GM19043 (cell line): ENCODE measurements around the gene PLCB1.

Experiments
- ATAC-seq: cut with Tn5 transposase; IDR thresholded peaks from one replicate; pipeline ENCODE4 v1.9.1; 2021; ENCODE audit warnings: low read depth; ENCODE audit not compliant: unreplicated experiment

The PLCB1 gene

GRCh38 chr20:8471465-8471864 lies 339.4 kb downstream of the PLCB1 start:
- no peak for ATAC-seq

- no peak for ATAC-seq
These were observed 341.4 kb downstream of the PLCB1 start for GRCh38 chr20:8473459-8473858.

GRCh38 chr20:8474027-8474668 lies 342.1 kb downstream of the PLCB1 start:
- ATAC-seq: no peak

GRCh38 chr20:8476021-8476420 lies 344.0 kb downstream of the PLCB1 start:
- ATAC-seq: no peak

GRCh38 chr20:8480597-8480996 lies 348.5 kb downstream of the PLCB1 start:
- no peak for ATAC-seq

- ATAC-seq: no peak
These were observed 355.6 kb downstream of the PLCB1 start for GRCh38 chr20:8487696-8488095.

- ATAC-seq: no peak
These were observed 357.2 kb downstream of the PLCB1 start for GRCh38 chr20:8489094-8489883.

- no peak for ATAC-seq
These were observed 358.2 kb downstream of the PLCB1 start for GRCh38 chr20:8490076-8490830.

- no peak for ATAC-seq
These were observed 360.1 kb downstream of the PLCB1 start for GRCh38 chr20:8492173-8492572.

- no peak for ATAC-seq
These were observed 366.5 kb downstream of the PLCB1 start for GRCh38 chr20:8498571-8498970.

GRCh38 chr20:8504030-8504429 lies 372.0 kb downstream of the PLCB1 start:
- ATAC-seq: no peak

GRCh38 chr20:8505476-8506200 lies 373.6 kb downstream of the PLCB1 start:
- no peak for ATAC-seq

GRCh38 chr20:8507231-8507630 lies 375.2 kb downstream of the PLCB1 start:
- ATAC-seq: no peak

GRCh38 chr20:8509809-8510208 lies 377.7 kb downstream of the PLCB1 start:
- no peak for ATAC-seq

- ATAC-seq: no peak
These were observed 378.7 kb downstream of the PLCB1 start for GRCh38 chr20:8510808-8511207.

- ATAC-seq: no peak
These were observed 379.9 kb downstream of the PLCB1 start for GRCh38 chr20:8512003-8512402.

- no peak for ATAC-seq
These were observed 383.9 kb downstream of the PLCB1 start for GRCh38 chr20:8515810-8516435.

GRCh38 chr20:8518878-8519277 lies 386.8 kb downstream of the PLCB1 start:
- ATAC-seq: no peak

- no peak for ATAC-seq
These were observed 387.8 kb downstream of the PLCB1 start for GRCh38 chr20:8519887-8520286.

- no peak for ATAC-seq
These were observed 390.1 kb downstream of the PLCB1 start for GRCh38 chr20:8522168-8522567.
